GM19240 (cell line): ENCODE measurements around the gene ZNF784.
A peak's percentile ranks its signal among the peaks of the same experiment; 100 is the strongest.

ENCODE experiments used
- DNase-seq: peaks from one replicate; pipeline ENCODE4 v3.0.0; 2011; ENCODE audit warnings: low spot score; ENCODE audit not compliant: insufficient read length

ZNF784 gene

GRCh38 chr19:55603581-55604292, 20.6 kb downstream of the ZNF784 start:
- no peak for DNase-seq

DNA sequence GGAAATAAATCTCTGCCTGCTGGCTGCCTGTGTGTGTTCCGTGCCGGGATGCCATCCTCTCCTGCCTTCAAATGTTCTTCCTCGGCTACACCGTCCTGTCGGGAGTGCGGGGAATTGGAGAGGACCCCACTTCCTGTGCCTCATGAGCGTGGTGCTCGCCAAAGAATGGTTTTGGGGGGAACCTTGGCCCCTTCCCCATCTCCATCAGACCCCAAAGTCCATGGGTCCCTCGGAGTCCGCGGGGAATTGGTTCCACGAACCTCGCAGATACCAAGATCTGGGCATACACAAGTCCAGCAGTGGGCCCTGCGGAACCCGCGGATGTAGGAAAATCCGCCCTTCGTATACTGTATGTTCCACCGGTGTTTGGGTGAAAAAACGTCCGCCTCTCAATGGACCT, 21.3 kb downstream of the ZNF784 start:
- DNase-seq: no peak

DNA sequence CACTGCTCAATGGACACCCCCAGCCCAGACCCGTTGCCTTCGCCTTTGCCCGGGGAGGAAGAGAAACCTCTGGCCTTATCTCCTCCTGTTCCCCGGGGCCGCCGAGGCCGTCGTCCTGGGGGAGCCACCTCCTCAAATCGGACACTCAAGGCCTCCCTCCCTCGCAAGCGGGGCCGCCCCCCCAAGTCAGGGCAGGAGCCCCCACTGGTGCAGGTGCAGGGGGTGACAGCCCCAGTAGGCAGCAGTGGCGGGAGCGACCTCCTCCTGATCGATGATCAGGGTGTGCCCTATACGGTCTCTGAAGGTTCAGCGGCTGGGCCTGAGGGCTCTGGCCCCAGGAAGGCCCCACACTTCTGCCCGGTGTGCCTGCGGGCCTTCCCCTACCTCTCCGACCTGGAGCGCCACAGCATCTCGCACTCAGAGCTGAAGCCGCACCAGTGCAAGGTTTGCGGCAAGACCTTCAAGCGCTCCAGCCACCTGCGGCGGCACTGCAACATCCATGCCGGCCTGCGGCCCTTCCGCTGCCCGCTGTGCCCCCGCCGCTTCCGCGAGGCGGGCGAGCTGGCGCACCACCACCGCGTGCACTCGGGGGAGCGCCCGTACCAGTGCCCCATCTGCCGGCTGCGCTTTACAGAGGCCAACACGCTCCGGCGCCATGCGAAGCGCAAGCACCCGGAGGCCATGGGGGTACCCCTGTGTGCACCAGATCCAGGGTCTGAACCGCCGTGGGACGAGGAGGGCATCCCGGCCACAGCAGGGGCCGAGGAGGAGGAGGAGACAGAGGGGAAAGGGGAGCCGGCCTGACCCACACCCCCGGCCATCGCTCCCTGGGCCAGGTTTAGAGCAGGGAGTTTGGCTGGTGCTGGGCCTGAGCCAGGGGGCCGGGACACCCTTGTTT, 22.0 kb downstream of the ZNF784 start:
- no peak for DNase-seq

GRCh38 chr19:55601084-55601483, 23.3 kb downstream of the ZNF784 start:
- no peak for DNase-seq

DNA sequence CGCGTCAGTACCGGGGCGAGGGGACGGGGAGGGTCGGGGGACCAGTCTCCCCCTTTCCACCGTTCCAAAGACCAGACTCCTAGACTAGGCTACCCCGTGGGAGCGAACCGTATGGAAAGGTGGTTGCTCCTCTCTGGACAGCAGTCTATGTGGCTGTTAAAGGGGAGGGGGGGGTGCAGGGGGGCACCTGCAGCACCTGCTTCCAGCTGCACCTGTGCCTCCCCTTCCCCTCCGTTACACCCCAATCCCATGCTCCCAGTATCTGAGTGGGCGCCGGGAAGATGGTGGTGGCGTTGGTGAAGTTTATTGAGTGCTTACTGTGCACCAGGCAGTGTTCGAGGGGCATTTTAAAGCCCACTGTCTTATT, 23.7 kb downstream of the ZNF784 start:
- DNase-seq: no peak

DNA sequence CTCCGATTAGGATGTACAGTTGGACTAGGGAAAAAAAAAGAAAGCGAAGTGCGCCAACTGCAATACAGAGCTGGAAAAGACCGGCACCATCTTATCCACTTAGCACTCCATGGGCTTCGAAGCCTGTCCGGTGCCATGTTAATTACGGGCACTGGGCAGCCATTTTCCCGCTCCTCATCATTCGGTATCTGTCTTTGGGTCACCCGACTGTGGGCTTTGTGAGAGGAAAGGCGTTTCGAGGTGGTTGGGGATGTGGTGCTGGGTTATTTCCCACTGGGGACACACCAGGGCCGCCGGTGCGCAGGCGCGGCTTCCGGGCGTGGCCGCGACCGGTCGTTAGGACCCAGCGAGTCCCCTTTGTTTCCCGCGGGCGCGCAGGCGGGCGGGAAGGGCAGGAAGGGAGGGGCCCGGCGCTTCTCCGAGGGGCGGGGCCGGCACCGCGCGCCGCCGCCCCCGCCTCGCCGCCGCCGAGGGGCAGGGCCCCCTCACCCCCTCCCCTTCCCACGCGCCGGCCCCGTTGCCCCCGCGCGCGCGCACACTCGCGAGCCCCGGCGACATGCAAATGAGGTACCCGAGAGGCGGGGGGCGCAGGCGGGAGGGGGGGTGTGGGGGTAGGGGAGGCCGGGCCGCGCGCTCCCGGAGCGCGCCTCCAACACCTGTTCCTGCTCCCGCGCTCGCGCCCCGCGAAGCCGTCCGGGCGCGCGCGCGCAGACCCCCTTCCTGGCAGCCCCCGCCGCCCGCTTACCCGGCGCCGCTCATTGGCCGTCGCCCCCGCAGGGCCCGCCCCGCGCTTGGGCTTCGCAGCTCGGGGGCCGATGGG, 24.3 kb downstream of the ZNF784 start, which contains the start of gene ZNF524:
Gene ZNF524, plus strand, starts transcription at position 447 of the 820 bp plus-strand sequence. CDS start 1,825 bp downstream, outside the sequence.
- DNase-seq: peak; percentile 70

GRCh38 chr19:55599468-55599841, 24.9 kb downstream of the ZNF784 start, which contains the start of gene FIZ1:
FIZ1 (minus strand) TSS chr19:55599517; CDS start chr19:55597865, 1,652 bp downstream.
- peak; percentile 85 for DNase-seq

DNA sequence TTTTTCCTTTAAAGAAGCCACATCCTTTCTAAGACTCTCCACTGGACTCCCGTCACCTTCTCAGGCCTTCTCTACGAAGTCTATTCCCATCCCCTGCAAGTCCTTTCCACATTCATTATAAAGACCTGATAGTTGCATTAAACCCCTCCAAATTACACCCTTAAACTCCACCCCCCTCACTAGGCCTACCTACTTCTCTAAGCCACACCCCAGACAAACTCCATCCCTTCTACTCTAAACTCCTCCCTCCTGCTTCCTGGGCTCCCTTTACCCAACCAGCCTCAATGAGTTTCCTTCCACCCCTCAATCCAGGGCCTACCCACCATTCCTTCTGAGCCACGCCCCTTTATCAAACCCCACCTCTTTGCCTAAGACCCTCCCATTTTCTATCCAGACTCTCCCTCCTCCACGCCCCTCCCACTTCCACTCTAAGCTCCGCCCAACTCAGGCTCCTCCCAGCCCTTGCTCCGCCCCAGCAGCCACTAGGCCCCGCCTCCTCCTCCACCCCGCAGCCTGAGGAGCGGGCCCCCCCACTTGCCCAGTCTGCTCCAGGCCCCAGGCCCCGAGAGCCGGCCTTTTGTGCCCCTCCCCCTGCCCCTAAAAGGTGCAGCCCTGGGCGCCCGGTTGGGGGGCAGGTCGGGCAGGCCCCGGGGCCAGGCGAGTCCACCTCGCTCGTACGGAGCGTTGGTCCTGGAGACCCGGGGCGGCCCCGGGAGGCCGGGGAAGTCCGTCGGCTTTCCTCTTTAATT, 25.5 kb downstream of the ZNF784 start:
- DNase-seq: peak; percentile 76

- no peak for DNase-seq
These were observed 26.3 kb downstream of the ZNF784 start for GRCh38 chr19:55598034-55598433.

- no peak for DNase-seq
These were observed 26.9 kb downstream of the ZNF784 start for GRCh38 chr19:55597501-55597921.

GRCh38 chr19:55596304-55596703, 28.1 kb downstream of the ZNF784 start:
- DNase-seq: no peak

DNA sequence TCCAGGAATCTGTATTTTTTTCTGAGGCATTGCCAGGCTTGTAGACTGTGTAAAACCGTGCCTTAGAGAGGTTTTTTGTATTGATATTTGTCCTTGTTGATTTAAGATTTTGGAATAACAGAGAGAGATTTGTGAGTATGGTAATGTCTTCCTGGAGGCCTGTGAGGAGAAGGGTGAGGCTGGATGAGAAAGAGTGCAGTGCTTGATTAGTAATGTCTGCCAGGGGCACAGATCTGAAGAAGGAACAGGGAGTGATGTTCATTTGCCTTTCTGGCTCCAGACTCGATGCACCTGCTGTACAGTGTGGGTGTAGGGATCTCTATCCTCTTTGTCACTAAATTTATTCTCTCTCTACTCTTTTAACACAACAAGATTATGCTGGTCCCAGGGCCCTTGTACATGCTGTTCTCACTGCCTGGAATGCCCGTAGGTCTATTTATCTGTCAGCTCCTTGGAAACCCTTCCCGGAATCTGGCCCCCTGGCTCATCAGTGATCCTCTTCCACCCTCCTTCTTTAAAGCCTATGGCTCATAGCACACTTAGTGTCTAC, 29.3 kb downstream of the ZNF784 start:
- DNase-seq: no peak

GRCh38 chr19:55593096-55593772, 31.1 kb downstream of the ZNF784 start:
- no peak for DNase-seq

GRCh38 chr19:55592391-55593090, 31.8 kb downstream of the ZNF784 start:
- DNase-seq: no peak

- DNase-seq: no peak
These were observed 32.8 kb downstream of the ZNF784 start for GRCh38 chr19:55591555-55591954.

- DNase-seq: no peak
These were observed 33.7 kb downstream of the ZNF784 start for GRCh38 chr19:55590617-55591016.

- no peak for DNase-seq
These were observed 34.3 kb downstream of the ZNF784 start for GRCh38 chr19:55590109-55590508.

- DNase-seq: no peak
These were observed 35.6 kb downstream of the ZNF784 start for GRCh38 chr19:55588738-55589137.

DNA sequence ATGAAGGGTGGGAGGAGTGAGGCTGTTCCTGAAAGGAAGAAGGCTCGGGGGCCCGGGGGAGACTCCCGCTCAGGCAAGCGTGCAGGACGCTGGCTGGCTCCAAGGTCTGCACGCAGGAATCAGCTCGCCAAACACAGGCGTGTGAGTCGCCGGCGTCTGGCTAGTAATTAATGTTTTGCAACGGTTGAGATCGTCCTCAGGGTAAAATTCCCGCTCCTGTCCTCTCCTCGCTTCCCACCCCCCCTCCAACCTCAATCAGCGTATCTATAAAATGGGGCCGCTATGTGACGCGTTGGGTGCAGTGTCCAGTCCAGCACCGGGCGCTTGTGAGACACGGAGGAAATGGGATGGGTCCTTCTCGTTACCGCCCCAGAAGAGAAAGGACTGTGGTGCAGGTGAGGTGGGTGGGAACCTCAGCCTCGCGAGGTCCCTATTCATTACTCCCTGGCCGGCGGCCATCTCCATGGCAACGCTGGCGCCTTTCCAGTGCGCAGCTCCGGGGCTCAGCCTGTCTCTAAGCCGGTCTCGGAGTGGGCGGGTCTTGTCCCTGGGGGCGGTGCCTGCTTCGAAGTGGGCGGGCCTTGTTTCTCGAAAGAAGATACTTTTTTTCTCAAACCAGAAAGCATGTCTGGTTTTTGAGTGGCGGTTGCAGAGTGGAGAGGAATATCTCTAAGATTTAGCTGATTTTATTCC, 37.2 kb downstream of the ZNF784 start:
- DNase-seq: peak; percentile 98
